Hepatocyte (in vitro differentiated cells): ENCODE results near the gene DIAPH1. TPM values are rescaled to one million over a fixed set of nuclear protein-coding genes. Genes with fewer than 3 reads are reported as not detected.
A peak's percentile ranks its signal among the peaks of the same experiment; 100 is the strongest.

Experiments used
- DNase-seq: peaks from one replicate; pipeline ENCODE4 v3.0.0-alpha.2; 2016; ENCODE audit warnings: low spot score
- H2AFZ ChIP-seq: fragments of 200-600 bp; sonication (generic); 2 replicates; pipeline ENCODE4 v1.6.0; 2016; ENCODE audit warnings: antibody characterized with exemption, mild to moderate bottlenecking
- H3K27ac ChIP-seq: fragments of 200-600 bp; sonication (generic); 2 replicates; pipeline ENCODE4 v1.5.1; 2016; ENCODE audit warnings: mild to moderate bottlenecking
- H3K27me3 ChIP-seq: fragments of 200-600 bp; sonication (generic); 2 replicates; pipeline ENCODE4 v1.6.1; 2016
- H3K36me3 ChIP-seq: fragments of 200-600 bp; sonication (generic); replicated peaks from 2 replicates; pipeline ENCODE4 v1.5.1; 2016; ENCODE audit warnings: low read depth; ENCODE audit not compliant: insufficient read depth
- H3K4me1 ChIP-seq: fragments of 200-600 bp; sonication (generic); 2 replicates; pipeline ENCODE4 v1.5.1; 2016; ENCODE audit warnings: mild to moderate bottlenecking, moderate library complexity; ENCODE audit not compliant: insufficient read depth
- H3K4me2 ChIP-seq: fragments of 200-600 bp; sonication (generic); 2 replicates; pipeline ENCODE4 v1.6.0; 2016
- H3K4me3 ChIP-seq: fragments of 200-600 bp; sonication (generic); 2 replicates; pipeline ENCODE4 v1.5.1; 2016; ENCODE audit warnings: mild to moderate bottlenecking
- H3K79me2 ChIP-seq: fragments of 200-600 bp; sonication (generic); 2 replicates; pipeline ENCODE4 v1.6.0; 2017; ENCODE audit warnings: mild to moderate bottlenecking
- H3K9me2 ChIP-seq: fragments of 200-600 bp; sonication (generic); replicated peaks from 2 replicates; pipeline ENCODE4 v1.6.0; 2017; ENCODE audit warnings: mild to moderate bottlenecking; ENCODE audit not compliant: insufficient read depth
- H3K9me3 ChIP-seq: fragments of 200-600 bp; sonication (generic); 2 replicates; pipeline ENCODE4 v1.5.1; 2016; ENCODE audit warnings: low read depth, mild to moderate bottlenecking
- H4K20me1 ChIP-seq: fragments of 200-600 bp; sonication (generic); 2 replicates; pipeline ENCODE4 v1.6.0; 2016; ENCODE audit warnings: mild to moderate bottlenecking; ENCODE audit not compliant: insufficient read depth, poor library complexity, severe bottlenecking
- CTCF ChIP-seq: fragments of 200-600 bp; sonication (generic); IDR thresholded peaks from 2 replicates; pipeline ENCODE4 v1.5.1; 2016; ENCODE audit warnings: antibody characterized with exemption, mild to moderate bottlenecking; ENCODE audit not compliant: poor library complexity
- EZH2 ChIP-seq: fragments of 200-600 bp; sonication (generic); IDR thresholded peaks from 2 replicates; pipeline ENCODE4 v1.6.1; 2016; ENCODE audit warnings: antibody characterized with exemption, mild to moderate bottlenecking, borderline replicate concordance
- EZH2phosphoT487 ChIP-seq: fragments of 200-600 bp; sonication (generic); IDR thresholded peaks from one replicate; pipeline ENCODE4 v1.6.1; 2018; ENCODE audit warnings: antibody characterized with exemption, mild to moderate bottlenecking, low read depth, moderate library complexity; ENCODE audit not compliant: unreplicated experiment, severe bottlenecking
- whole genome bisulfite sequencing: methylation state at CpG from one replicate; pipeline ENCODE4 v1.1.6; 2016; ENCODE audit warnings: low lambda C conversion rate; ENCODE audit errors: missing lambda C conversion rate; 5-methylcytosine and 5-hydroxymethylcytosine counted together
- polyA plus RNA-seq: library from polyadenylated mRNA; unstranded; fragments of >200 nt; fragmentation: Nextera tagmentation; extraction: Ambion mirVana; gene quantifications from 2 replicates; pipeline ENCODE4 v1.2.1, GENCODE V29; 2016
- total RNA-seq: library from RNA; depleted of rRNA; stranded (reverse); fragments of >200 nt; gene quantifications from 2 replicates; pipeline ENCODE4 v1.2.3, GENCODE V29; 2014

DIAPH1 gene
- total and polyA plus RNA-seq, 2 experiments from 2014 or later, result 56.6 to 62.4 TPM

GRCh38 chr5:141485321-141486055 is 133.3 kb downstream of the DIAPH1 start:
- Histone ChIP-seq H3K4me3 (peak overlapping the region; percentile 30), H3K27me3 (peaks cover 9% of the 10 kb centered on the region), H3K9me2 (no peaks in the 10 kb centered on the region), H4K20me1 (no peaks in the 10 kb centered on the region), H3K9me3 (no peaks in the 10 kb centered on the region), H3K4me1 (no peaks in the 10 kb centered on the region), H2AFZ (no peak overlapping the region), H3K36me3 (no peaks in the 10 kb centered on the region), H3K27ac (no peak overlapping the region), H3K79me2 (peaks cover 19% of the 10 kb centered on the region), H3K4me2 (peak overlapping the region; percentile 90)
- no peak for TF ChIP-seq CTCF
- TF ChIP-seq EZH2, result peak; percentile 4
- WGBS, result 46% methylated on average over 38 of the region's 38 CpGs
- no peak for DNase-seq

GRCh38 chr5:141484641-141485311 is 134.0 kb downstream of the DIAPH1 start, which contains the start of gene PCDHGC4:
Gene PCDHGC4 (plus strand): TSS chr5:141485030. CDS start chr5:141485174, 144 bp downstream.
- H3K27me3 ChIP-seq, result peaks cover 9% of the 10 kb centered on the region
- peak within 1 kb of the TSS; percentile 30 for H3K4me3 ChIP-seq

GRCh38 chr5:141484310-141484640 is 134.5 kb downstream of the DIAPH1 start:
- Histone ChIP-seq H3K4me1 (no peaks in the 10 kb centered on the region), H4K20me1 (no peaks in the 10 kb centered on the region), H3K4me2 (peak overlapping the region; percentile 90), H3K27ac (no peak overlapping the region), H2AFZ (no peak overlapping the region), H3K36me3 (no peaks in the 10 kb centered on the region), H3K9me2 (no peaks in the 10 kb centered on the region), H3K4me3 (peak overlapping the region; percentile 30), H3K79me2 (peaks cover 30% of the 10 kb centered on the region), H3K27me3 (peaks cover 9% of the 10 kb centered on the region), H3K9me3 (no peaks in the 10 kb centered on the region)
- TF ChIP-seq EZH2, result no peak
- no peak for TF ChIP-seq EZH2phosphoT487
- TF ChIP-seq CTCF, result no peak
- DNase-seq, result no peak
- 8% methylated on average over 4 of the region's 4 CpGs for WGBS

More at GRCh38 chr5:141484641-141485311, 134.0 kb downstream of the DIAPH1 start, which contains the start of gene PCDHGC4:
- H2AFZ ChIP-seq, result no peak within 1 kb of the TSS
- peak within 1 kb of the TSS; percentile 90 for H3K4me2 ChIP-seq
- no peaks in the 10 kb centered on the region for H4K20me1 ChIP-seq
- H3K36me3 ChIP-seq, result no peaks in the 10 kb centered on the region
- H3K4me1 ChIP-seq, result no peaks in the 10 kb centered on the region
- H3K9me3 ChIP-seq, result no peaks in the 10 kb centered on the region
- TF ChIP-seq EZH2 (peak; percentile 48), EZH2phosphoT487 (no peak)
- WGBS, result 7% methylated on average over 35 of the region's 39 CpGs
- peak; percentile 38 for DNase-seq
- no peaks in the 10 kb centered on the region for H3K9me2 ChIP-seq
- H3K79me2 ChIP-seq, result peaks cover 25% of the 10 kb centered on the region
- H3K27ac ChIP-seq, result no peak within 1 kb of the TSS

- peaks cover 9% of the 10 kb centered on the region for H3K27me3 ChIP-seq
- H3K27ac ChIP-seq, result no peak overlapping the region
- TF ChIP-seq EZH2phosphoT487 (no peak), EZH2 (no peak), CTCF (no peak)
- WGBS, result 20% methylated on average over 3 of the region's 3 CpGs
- peak overlapping the region; percentile 90 for H3K4me2 ChIP-seq
- H3K79me2 ChIP-seq, result peaks cover 34% of the 10 kb centered on the region
- no peaks in the 10 kb centered on the region for H3K9me2 ChIP-seq
- DNase-seq, result no peak
- H3K9me3 ChIP-seq, result no peaks in the 10 kb centered on the region
- H3K4me1 ChIP-seq, result no peaks in the 10 kb centered on the region
- no peak overlapping the region for H2AFZ ChIP-seq
- no peaks in the 10 kb centered on the region for H3K36me3 ChIP-seq
- H4K20me1 ChIP-seq, result no peaks in the 10 kb centered on the region
- H3K4me3 ChIP-seq, result no peak overlapping the region
These were observed 134.9 kb downstream of the DIAPH1 start for GRCh38 chr5:141483902-141484301.
